Superior temporal gyrus (tissue), 1 donor: ENCODE measurements around the gene CD300LD.
"Not testable (repeated sequence)": the region's sequence is repeated elsewhere in the genome, so short reads cannot be mapped to it uniquely, and the experiment has no call there.

ENCODE experiments used
- DNase-seq: peaks from one replicate; pipeline ENCODE4 v3.0.0-alpha.2; 2016; ENCODE audit errors: extremely low spot score

Gene CD300LD

GRCh38 chr17:74592087-74592990, at the start of gene CD300LD:
CD300LD (minus strand) TSS chr17:74592283; CDS start chr17:74592202, 81 bp downstream.
- DNase-seq: no peak

GRCh38 chr17:74641224-74641957, 49.3 kb upstream of the CD300LD start:
- DNase-seq: no peak

- DNase-seq: no peak
These were observed 47.6 kb upstream of the CD300LD start for GRCh38 chr17:74639704-74640151.

- DNase-seq: no peak
These were observed 45.8 kb upstream of the CD300LD start for GRCh38 chr17:74637926-74638325.

- DNase-seq: no peak
These were observed 45.2 kb upstream of the CD300LD start for GRCh38 chr17:74637265-74637664.

GRCh38 chr17:74636541-74637085, 44.5 kb upstream of the CD300LD start:
- DNase-seq: not testable (repeated sequence)

- DNase-seq: no peak
These were observed 43.3 kb upstream of the CD300LD start for GRCh38 chr17:74635418-74635817.

GRCh38 chr17:74633326-74633725, 41.2 kb upstream of the CD300LD start:
- no peak for DNase-seq

GRCh38 chr17:74632617-74633016, 40.5 kb upstream of the CD300LD start:
- no peak for DNase-seq

GRCh38 chr17:74631468-74632450, 39.7 kb upstream of the CD300LD start:
- peak; percentile 44 for DNase-seq

- not testable (repeated sequence) for DNase-seq
These were observed 38.2 kb upstream of the CD300LD start for GRCh38 chr17:74630251-74630650.

GRCh38 chr17:74625661-74626060, 33.6 kb upstream of the CD300LD start:
- no peak for DNase-seq

- no peak for DNase-seq
These were observed 32.0 kb upstream of the CD300LD start for GRCh38 chr17:74624131-74624530.

GRCh38 chr17:74623693-74624093, 31.6 kb upstream of the CD300LD start, which contains the start of gene CD300E:
CD300E (minus strand) TSS chr17:74623738; CDS start chr17:74623621, 117 bp downstream.
- DNase-seq: no peak

- DNase-seq: no peak
These were observed 27.1 kb upstream of the CD300LD start for GRCh38 chr17:74619077-74619673.

- DNase-seq: no peak
These were observed 26.4 kb upstream of the CD300LD start for GRCh38 chr17:74618451-74618850.

- no peak for DNase-seq
These were observed 24.6 kb upstream of the CD300LD start for GRCh38 chr17:74616696-74617095.

- no peak for DNase-seq
These were observed 20.0 kb upstream of the CD300LD start for GRCh38 chr17:74612046-74612445.

- no peak for DNase-seq
These were observed 18.0 kb upstream of the CD300LD start for GRCh38 chr17:74610108-74610507.

- no peak for DNase-seq
These were observed 16.4 kb upstream of the CD300LD start for GRCh38 chr17:74608511-74608910.

- no peak for DNase-seq
These were observed 15.1 kb upstream of the CD300LD start for GRCh38 chr17:74607221-74607620.
